Vagina (tissue), 2 donors: ENCODE data around the gene GNAI2.

ENCODE experiments used
- CTCF ChIP-seq, 3 experiments: fragments of 450-650 bp in 2 of 3; fragments of 200-600 bp in 1 of 3; sonication (generic) in 1 of 3; IDR thresholded peaks; one replicate each; pipeline ENCODE4 v1.5.1; 2017 to 2019; ENCODE audit warnings: antibody characterized with exemption in 3 of 3, mild to moderate bottlenecking in 2 of 3, moderate library complexity in 2 of 3
- POLR2A ChIP-seq, 2 donors: fragments of 450-650 bp; IDR thresholded peaks; one replicate each; pipeline ENCODE4 v1.6.1; 2017; ENCODE audit warnings: antibody characterized with exemption in 2 of 2, mild to moderate bottlenecking in 2 of 2, moderate library complexity in 2 of 2

- TF ChIP-seq POLR2A (IDR thresholded peaks at IDR 0.05), result no peak
- no peak for TF ChIP-seq CTCF (IDR thresholded peaks at IDR 0.05)
Observed at GRCh38 chr3:50287262-50287661, 51.3 kb downstream of the GNAI2 start.
